ENCODE data around the gene TMEM185B.
A peak's percentile ranks its signal among the peaks of the same experiment; 100 is the strongest.
"Not testable (repeated sequence)": the region's sequence is repeated elsewhere in the genome, so short reads cannot be mapped to it uniquely, and the experiment has no call there.

TMEM185B gene

GRCh38 chr2:120223034-120223912 lies at the start of gene TMEM185B:
TSS of gene TMEM185B (minus strand) at chr2:120223400. CDS start at chr2:120222976, 424 bp downstream.
- peak; percentile 23 to 91 (median 80) for DNase-seq

GRCh38 chr2:120271711-120272379 lies 48.6 kb upstream of the TMEM185B start:
- no peak for DNase-seq

- DNase-seq = no peak
Measured at GRCh38 chr2:120269816-120270215, 46.6 kb upstream of the TMEM185B start.

- DNase-seq = no peak
Measured at GRCh38 chr2:120269076-120269744, 46.0 kb upstream of the TMEM185B start.

GRCh38 chr2:120267348-120267747 lies 44.1 kb upstream of the TMEM185B start:
- DNase-seq = no peak

- DNase-seq = no peak
Measured at GRCh38 chr2:120265006-120265405, 41.8 kb upstream of the TMEM185B start.

- DNase-seq = no peak
Measured at GRCh38 chr2:120262761-120263428, 39.7 kb upstream of the TMEM185B start.

- DNase-seq = no peak
Measured at GRCh38 chr2:120262150-120262549, 39.0 kb upstream of the TMEM185B start.

- no peak for DNase-seq
Measured at GRCh38 chr2:120261387-120262006, 38.3 kb upstream of the TMEM185B start.

- DNase-seq = no peak
Measured at GRCh38 chr2:120260736-120261135, 37.5 kb upstream of the TMEM185B start.

GRCh38 chr2:120259939-120260338 lies 36.7 kb upstream of the TMEM185B start:
- not testable (repeated sequence) for DNase-seq

GRCh38 chr2:120258196-120258595 lies 35.0 kb upstream of the TMEM185B start:
- DNase-seq = no peak

- DNase-seq = no peak
Measured at GRCh38 chr2:120257522-120257921, 34.3 kb upstream of the TMEM185B start.

- DNase-seq = no peak
Measured at GRCh38 chr2:120256651-120257000, 33.4 kb upstream of the TMEM185B start.

- DNase-seq = no peak
Measured at GRCh38 chr2:120255986-120256650, 32.9 kb upstream of the TMEM185B start.

- DNase-seq = no peak
Measured at GRCh38 chr2:120255071-120255470, 31.9 kb upstream of the TMEM185B start.

- no peak for DNase-seq
Measured at GRCh38 chr2:120254178-120254577, 31.0 kb upstream of the TMEM185B start.

- peak; percentile 16 to 91 (median 78) for DNase-seq
Measured at GRCh38 chr2:120253021-120253882, 30.1 kb upstream of the TMEM185B start.

GRCh38 chr2:120252225-120253020 lies 29.2 kb upstream of the TMEM185B start, which contains the start of gene RALB:
TSS of gene RALB (plus strand) at chr2:120252852. CDS start at chr2:120278665, 25,813 bp downstream.
- DNase-seq = peak; percentile 74 to 99 (median 97)

GRCh38 chr2:120251880-120252224 lies 28.7 kb upstream of the TMEM185B start:
- peak in 1 of 14 donors; percentile 45 for DNase-seq

All from C1 segment of cervical spinal cord (tissue), 14 donors.